ENCODE results near the gene NOL3. TPM values are rescaled to one million over a fixed set of nuclear protein-coding genes. Genes with fewer than 3 reads are reported as not detected.

Gene NOL3
- total RNA-seq, 4 donors from 2014 or later, result 64.3 to 116 (median 90.5) TPM

- peaks cover 59% of the 10 kb centered on the region for H3K36me3 ChIP-seq
- H3K4me1 ChIP-seq, result peaks cover 23% of the 10 kb centered on the region
- H3K9me3 ChIP-seq, result no peaks in the 10 kb centered on the region
- H3K4me3 ChIP-seq, result no peak overlapping the region
- 75% methylated on average over 4 of the region's 4 CpGs for WGBS
- no peak for DNase-seq (ENCODE audit: low spot score in 2 of 2)
- TF ChIP-seq CTCF (IDR thresholded peaks at IDR 0.05) (no peak), POLR2AphosphoS5 (IDR thresholded peaks at IDR 0.05) (no peak), EP300 (IDR thresholded peaks at IDR 0.05) (no peak), POLR2A (IDR thresholded peaks at IDR 0.05) (no peak)
- no peaks in the 10 kb centered on the region for H3K27me3 ChIP-seq
- H3K27ac ChIP-seq, result no peak overlapping the region
Measured at GRCh38 chr16:67147437-67148140, 22.7 kb upstream of the NOL3 start.

- no peak for DNase-seq (ENCODE audit: low spot score in 2 of 2)
- WGBS, result 85% methylated on average over 2 of the region's 2 CpGs
- peaks cover 23% of the 10 kb centered on the region for H3K4me1 ChIP-seq
- H3K9me3 ChIP-seq, result no peaks in the 10 kb centered on the region
- no peaks in the 10 kb centered on the region for H3K27me3 ChIP-seq
- no peak overlapping the region for H3K4me3 ChIP-seq
- H3K36me3 ChIP-seq, result peaks cover 52% of the 10 kb centered on the region
- no peak overlapping the region for H3K27ac ChIP-seq
- no peak for TF ChIP-seq POLR2A (IDR thresholded peaks at IDR 0.05)
- TF ChIP-seq EP300 (IDR thresholded peaks at IDR 0.05), result no peak
- TF ChIP-seq POLR2AphosphoS5 (IDR thresholded peaks at IDR 0.05), result no peak
- TF ChIP-seq CTCF (IDR thresholded peaks at IDR 0.05), result no peak
Measured at GRCh38 chr16:67148221-67148620, 22.1 kb upstream of the NOL3 start.

- 94% methylated on average over 1 of the region's 11 CpGs for WGBS
- no peak overlapping the region for H3K4me3 ChIP-seq
- TF ChIP-seq EP300 (IDR thresholded peaks at IDR 0.05) (no peak), POLR2A (IDR thresholded peaks at IDR 0.05) (no peak), CTCF (IDR thresholded peaks at IDR 0.05) (no peak), POLR2AphosphoS5 (IDR thresholded peaks at IDR 0.05) (no peak)
- no peaks in the 10 kb centered on the region for H3K27me3 ChIP-seq
- H3K9me3 ChIP-seq, result no peaks in the 10 kb centered on the region
- H3K4me1 ChIP-seq, result peaks cover 23% of the 10 kb centered on the region
- peaks cover 47% of the 10 kb centered on the region for H3K36me3 ChIP-seq
- DNase-seq (ENCODE audit: low spot score in 2 of 2), result no peak
- H3K27ac ChIP-seq, result no peak overlapping the region
Measured at GRCh38 chr16:67148656-67149275, 21.6 kb upstream of the NOL3 start.

GRCh38 chr16:67149276-67150046, 20.9 kb upstream of the NOL3 start:
- H3K27me3 ChIP-seq, result no peaks in the 10 kb centered on the region
- H3K27ac ChIP-seq, result no peak overlapping the region
- no peak for TF ChIP-seq EP300 (IDR thresholded peaks at IDR 0.05)
- no peak for TF ChIP-seq POLR2A (IDR thresholded peaks at IDR 0.05)
- peak overlapping the region; percentile 61 for H3K4me3 ChIP-seq
- H3K4me1 ChIP-seq, result peaks cover 23% of the 10 kb centered on the region
- no peak for DNase-seq (ENCODE audit: low spot score in 2 of 2)
- no peaks in the 10 kb centered on the region for H3K9me3 ChIP-seq
- peaks cover 40% of the 10 kb centered on the region for H3K36me3 ChIP-seq
- WGBS, result 78% methylated on average over 33 of the region's 77 CpGs

- 8% methylated on average over 70 of the region's 94 CpGs for WGBS
- Histone ChIP-seq H3K9me3 (no peaks in the 10 kb centered on the region), H3K27me3 (no peaks in the 10 kb centered on the region), H3K4me3 (peak overlapping the region; percentile 61), H3K36me3 (peaks cover 32% of the 10 kb centered on the region), H3K4me1 (peaks cover 31% of the 10 kb centered on the region), H3K27ac (peak overlapping the region; percentile 80)
- TF ChIP-seq EP300 (IDR thresholded peaks at IDR 0.05) (no peak), POLR2A (IDR thresholded peaks at IDR 0.05) (no peak), CTCF (IDR thresholded peaks at IDR 0.05) (peak in 1 of 2 donors; percentile 15), POLR2AphosphoS5 (IDR thresholded peaks at IDR 0.05) (peak in 1 of 3 donors; percentile 17)
- DNase-seq (ENCODE audit: low spot score in 2 of 2), result peak in 1 of 2 donors; percentile 74
Measured at GRCh38 chr16:67150047-67150832, 20.1 kb upstream of the NOL3 start.

Measured in suprapubic skin (tissue), 4 donors.